Activated CD4-positive, alpha-beta T cell treated with anti-CD3 and anti-CD28 coated beads, Interleukin-2, Interleukin-4, amounts not matched to agents 100 ng/mL and 50 ng/mL, durations not matched to agents 16 hours and 8 hours (primary cell): Measurements from ENCODE around the gene NKX2-2.

Source experiments
- DNase-seq: peaks from one replicate; pipeline ENCODE4 v3.0.0-alpha.2; 2020; ENCODE audit warnings: low spot score

Gene NKX2-2

DNA sequence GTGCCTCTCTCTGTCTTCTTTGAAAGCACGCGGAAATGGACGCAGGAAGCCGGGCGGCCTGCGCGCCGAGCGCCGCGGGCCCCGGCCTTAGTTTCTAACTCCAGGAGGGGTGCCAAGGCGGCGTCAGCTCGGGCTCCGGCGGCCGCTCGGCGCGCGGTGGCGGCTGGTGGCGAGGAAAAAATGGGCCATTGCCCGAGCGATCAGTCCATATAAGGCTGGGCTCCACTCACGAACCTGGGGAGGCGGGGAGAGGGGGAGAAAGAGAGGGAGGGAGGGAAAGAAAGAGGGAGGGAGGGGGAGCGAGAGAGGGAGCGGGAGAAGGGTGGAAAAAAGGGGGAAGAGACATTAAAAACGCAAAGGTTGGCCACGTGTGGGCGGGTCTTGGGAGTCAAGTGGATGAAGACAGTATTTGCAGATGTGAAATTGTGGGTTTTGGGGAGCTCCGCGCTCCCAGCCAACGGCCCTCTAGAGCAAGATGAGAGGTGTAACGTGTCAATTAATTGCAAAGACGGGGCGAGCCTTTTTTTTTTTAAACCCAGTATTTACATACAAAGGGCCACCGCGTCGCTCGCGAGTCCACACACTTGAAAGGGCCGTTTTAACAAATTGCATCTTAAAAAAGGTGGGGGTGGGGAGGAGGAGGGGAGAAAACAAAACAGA lies at the start of gene NKX2-2:
Gene NKX2-2 (minus strand): TSS at position 184 of the 660 bp plus-strand sequence. CDS start 395 bp downstream, outside the sequence.
- no peak for DNase-seq

DNA sequence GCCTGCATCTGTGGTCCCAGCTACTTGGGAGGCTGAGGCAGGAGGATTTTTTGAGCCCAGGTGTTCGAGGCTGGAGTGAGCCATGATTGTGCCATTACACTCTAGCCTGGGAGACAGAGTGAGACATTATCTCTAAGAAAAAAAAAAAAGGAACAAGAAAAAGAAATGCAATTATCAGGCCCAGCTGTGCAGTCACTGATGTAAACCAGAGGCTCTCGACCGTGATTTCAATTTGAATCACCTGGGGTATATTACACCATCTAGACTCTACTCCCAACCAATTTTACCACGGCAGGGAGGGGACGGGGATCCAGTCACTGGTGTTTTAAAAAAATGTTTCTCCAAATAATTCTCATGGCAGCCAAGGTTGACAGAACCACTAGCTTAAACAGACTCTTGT lies 48.8 kb upstream of the NKX2-2 start:
- no peak for DNase-seq

DNA sequence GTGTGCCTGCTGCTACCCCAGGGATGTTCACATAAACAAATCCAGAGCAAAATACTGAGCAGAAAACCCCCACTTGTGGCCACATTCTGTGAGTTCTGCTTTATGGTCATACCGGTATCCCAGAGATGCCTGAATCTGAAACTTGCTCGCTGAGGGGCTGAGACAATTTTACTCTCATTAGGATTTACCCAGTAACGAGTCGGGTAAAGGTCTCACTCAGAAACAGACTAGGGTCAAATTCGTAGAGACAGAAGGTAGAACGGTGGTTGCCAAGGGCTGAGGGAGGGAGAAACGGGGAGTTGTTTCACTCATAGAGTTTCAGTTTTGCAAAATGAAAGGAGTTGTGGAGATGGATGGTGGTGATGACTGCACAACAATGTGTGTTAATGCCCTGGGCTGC lies 45.4 kb upstream of the NKX2-2 start:
- DNase-seq = peak; percentile 77

DNA sequence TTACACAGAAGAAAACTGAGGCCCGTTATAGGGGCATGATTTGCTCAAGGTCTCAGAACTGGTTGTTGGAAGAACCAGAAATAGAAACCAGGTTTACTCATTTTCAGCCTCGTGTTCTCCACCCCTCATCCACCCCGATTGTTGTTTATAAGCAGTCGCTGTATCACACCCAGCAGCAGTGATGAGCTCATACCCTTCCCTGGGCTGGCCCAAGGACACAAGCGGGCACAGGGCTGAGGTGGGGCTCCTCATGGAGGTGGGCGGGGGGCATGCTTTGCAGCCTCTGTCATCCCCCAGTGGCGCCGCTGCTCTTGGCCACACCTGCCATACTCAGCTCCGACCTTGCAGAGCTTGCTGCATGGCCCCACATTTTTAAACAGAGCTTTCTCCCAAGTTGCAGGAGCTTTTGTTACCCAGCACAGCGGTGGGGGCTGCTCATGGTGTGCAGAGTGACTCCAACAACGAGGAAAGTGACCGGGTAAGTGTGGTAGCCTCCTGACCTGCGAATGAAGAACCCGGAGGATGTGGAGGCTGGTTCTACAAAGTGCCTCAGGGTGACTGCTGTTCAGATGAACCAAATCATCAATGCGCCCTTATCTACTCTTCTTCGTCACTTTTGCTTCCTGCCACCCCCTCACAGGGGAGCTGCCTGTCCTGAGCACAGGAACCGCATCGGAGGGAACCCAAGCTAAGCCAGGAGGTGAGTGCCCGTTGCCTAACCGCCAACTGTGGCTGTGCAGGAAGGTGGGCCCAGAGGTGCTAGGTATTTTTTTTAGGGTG lies 43.6 kb upstream of the NKX2-2 start:
- DNase-seq = peak; percentile 60

DNA sequence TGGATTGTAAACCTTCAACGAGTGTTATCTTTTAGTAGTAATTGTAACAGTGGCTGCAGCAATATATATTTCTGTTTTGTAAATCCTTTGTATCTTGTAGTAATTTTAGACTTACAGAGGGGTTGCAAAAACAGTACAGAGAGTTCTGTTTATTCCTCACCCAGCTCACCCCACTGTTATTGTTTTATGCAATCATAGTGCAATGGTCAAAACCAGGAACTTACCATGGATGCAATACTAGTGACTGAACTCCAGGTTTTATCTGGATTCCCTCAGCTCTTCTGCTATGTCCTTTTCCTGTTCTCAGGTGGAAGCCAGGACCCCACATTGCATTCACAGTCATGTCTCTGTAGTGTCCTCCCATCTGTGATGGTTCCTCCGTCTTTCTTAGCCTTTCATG lies 42.5 kb upstream of the NKX2-2 start:
- DNase-seq = no peak

DNA sequence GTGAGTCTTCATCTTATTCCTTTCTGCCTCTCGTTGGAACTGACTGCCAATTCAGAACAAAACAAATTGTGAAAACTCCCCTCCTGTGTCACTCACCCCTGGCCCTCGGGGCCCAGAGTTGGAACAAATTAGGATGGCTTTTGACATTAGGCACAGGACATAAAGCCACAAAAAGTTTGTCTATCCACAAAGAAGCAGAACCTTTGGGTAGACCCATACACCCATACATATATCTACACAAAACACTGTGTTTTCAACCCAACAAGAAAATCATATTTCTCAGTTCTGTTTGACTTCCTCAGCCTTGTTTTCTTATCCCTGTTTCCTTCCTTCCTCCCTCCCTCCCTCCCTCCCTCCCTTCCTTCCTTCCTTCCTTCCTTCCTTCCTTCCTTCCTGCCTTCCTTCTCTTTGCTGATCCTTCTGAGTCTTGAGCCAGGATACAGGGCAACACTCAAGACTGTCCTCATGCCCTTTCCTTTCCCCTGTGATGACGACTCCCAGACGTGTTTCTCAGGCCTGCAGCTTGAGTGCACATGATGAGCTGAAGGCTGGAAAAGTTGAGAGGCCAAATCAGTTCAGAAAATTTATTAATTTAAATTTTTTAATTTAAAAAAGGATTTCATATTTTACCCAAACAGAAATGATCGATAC lies 41.7 kb upstream of the NKX2-2 start:
- no peak for DNase-seq

DNA sequence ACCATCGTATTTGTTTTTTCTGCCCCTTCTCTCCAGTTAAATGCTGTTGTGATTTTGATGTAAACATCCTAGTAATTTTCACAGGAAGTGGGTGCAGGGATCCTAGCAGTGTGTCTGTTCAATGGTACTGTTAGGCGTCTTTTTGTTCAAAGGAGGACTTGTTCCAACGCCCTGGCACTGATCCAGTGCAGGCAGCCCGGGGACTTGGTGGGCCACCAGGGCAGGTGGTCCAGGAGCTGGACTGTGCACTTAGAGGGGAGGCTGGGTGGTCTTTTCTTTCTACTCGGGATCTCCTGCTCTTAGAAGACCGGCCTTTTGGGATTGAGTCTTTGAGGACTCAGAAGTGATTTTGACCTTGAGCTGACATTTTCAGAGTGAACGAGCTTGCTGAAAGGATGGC lies 41.1 kb upstream of the NKX2-2 start:
- DNase-seq = no peak

DNA sequence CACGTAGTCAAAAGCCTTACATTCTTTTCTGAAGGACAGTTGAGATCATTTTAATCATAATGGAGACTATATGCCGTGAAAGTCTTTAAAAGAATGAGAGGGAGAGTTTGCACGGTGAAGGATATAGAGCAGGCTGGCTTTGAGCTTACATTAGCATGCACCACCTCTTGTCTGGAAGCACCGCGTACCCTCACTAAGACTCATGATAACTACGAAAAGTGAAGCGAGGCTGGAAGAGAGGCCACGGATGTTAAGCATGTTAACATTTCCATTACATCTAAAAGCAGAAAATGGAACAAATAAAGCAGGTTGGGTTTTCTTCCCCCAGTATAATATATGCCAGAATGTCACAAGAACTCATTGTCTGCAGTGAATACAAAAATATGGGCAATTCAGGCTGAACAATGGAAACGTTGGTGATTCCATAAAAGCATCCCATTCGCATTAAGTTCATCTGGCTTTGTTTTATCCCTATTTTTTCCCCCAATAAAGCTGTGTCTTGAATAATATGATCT lies 40.6 kb upstream of the NKX2-2 start:
- no peak for DNase-seq

DNA sequence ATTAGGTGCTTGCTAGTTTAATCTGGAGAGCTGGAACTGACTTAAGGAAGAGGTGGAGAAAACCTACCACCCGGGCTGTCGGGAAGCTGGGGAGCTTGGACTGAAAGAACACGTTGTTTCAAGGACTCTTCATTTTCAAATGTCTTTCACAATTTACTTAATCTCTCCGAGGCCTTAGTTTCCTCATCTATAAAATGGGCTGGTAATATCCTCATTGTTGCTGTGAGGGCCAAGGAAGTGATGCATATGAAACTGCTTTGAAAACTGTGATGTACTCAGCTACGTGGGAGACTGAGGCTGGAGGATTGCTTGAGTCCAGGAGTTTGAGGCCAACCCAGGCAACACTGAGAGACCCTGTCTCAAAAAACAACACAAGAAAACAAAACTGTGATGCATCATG lies 36.7 kb upstream of the NKX2-2 start:
- no peak for DNase-seq

DNA sequence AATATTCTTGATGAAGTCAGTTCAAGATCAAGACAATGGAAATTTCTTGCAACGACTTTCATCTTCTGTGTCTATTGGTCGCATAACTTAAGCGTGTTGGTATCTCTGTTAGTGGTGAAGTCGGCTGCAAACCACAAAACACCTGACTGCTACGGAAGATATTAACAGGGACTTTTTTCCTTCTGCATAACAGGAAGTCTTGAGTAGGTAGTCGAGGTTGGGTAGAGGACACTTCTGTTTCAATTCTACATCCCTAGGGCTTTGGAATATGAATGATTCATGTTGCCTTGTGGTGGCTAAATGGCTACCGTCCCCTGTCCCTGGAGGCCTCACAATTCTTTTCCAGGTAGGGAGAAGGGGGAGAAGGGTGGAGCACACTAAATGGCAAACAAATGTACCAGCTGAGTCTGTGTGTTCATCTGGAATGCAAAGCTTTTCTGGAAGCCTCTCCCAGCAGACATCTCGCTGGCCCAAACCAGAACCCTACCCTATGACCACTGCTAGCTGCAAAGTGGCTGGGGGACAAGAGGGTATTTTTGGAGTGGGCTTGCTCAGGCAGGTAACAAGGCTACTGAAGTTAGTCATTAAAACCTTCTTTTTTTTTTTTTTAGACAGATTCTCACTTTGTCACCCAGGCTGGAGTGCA lies 34.6 kb upstream of the NKX2-2 start:
- peak; percentile 56 for DNase-seq

DNA sequence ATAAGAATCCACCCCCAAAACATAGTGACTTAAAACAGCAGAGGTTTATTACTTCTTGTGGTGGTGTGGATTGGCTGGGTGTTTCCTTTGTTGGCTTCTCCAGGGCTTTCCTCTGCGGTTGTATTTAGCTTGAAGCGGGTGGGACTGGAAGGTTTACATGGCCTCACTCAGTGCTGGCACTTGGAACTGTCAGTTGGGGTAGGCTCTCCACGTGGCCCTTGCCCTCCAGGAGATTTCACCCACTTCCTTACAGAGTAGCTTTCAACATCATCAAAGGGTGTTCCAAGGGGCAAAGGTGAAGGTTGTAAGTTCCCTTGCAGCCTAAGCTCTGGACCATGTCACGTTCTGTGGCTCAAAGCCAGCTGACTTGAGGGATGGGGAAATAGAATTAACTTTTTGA lies 32.5 kb upstream of the NKX2-2 start:
- DNase-seq = no peak

DNA sequence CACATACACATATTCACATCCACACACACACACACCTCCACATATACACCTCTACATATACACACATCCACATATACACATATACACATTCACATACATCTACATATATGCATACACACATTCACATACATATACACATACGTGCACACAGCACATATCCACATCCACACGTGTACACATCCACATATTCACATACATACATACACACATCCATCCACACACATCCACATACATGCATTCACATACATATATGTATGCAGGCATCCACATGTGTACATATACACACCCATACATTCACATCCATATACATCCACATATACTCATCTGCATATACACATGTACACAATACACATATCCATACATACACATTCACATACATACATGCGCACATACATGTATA lies 25.6 kb upstream of the NKX2-2 start:
- no peak for DNase-seq

DNA sequence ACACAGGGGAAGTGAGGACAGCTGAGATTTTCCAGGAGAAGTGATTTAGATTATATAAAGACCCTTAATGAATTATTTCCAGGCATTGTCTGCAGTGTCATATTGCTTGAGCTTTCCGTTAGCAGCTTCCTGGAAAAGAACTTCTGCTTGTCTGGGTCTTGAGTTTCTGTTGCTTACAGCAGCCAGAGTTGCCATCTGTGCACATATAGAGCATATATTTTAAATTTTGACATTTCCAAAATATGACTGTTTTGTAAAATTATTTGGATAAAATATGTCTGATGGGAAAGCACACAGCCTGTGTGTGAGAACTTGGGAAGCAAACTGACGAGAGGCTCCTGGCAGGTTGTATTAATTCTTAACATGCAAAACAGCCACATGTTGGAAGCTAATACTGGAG lies 21.0 kb upstream of the NKX2-2 start:
- no peak for DNase-seq

DNA sequence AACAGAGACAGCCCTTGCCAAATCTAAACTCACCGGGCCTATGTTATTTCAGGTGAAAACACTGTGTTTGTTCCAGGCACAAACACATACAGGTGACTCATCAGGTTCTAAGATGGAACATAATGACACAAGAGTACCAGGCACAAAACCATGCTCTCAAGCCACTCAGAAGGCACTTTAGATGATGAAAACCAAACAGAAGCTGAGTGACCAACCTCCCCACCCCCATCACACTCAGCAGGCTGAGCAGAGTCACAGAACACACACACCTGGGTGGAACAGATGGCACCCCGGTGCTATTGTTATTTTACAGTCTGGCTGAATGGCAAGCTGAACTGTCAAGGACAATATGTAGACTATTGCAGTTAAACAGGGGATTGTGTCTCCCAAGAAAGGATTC lies 20.6 kb upstream of the NKX2-2 start:
- no peak for DNase-seq

DNA sequence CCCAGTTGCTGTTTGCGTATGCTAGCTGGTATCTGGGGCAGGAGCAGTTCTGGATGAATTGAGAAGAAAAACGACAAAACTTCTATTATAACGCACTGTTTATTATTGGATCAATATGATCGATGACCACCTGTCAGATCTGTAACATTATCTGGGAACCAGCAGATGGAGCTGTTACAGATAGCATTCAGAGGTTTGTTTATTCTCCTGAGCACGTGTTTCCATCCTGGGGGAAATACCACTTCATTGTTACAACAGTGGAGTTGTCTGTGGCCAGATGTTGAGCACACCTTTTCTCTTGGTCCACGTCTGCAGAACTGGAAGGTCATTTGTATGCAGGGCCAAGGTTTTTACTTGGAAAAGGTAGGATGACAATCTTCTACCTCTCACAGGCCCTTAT lies 16.0 kb upstream of the NKX2-2 start:
- no peak for DNase-seq

DNA sequence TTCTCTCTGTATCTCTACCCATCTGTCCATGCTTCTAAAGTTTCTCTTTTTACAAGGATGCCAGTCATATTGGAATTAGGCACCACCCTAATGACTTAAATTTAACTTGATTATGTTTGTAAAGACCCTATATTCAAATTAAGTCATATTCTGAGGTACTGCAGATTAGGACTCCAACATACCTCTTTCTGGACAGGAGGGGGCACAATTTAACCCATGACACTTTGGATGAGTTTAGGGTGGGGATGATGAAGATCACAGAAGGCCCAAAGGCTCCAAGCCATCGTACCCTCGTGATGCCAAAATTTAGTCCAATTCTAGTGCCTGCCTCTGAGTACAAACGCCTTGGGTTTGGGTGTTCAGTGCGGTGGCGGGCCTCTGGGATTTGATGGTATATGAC lies 15.0 kb upstream of the NKX2-2 start:
- DNase-seq = no peak

DNA sequence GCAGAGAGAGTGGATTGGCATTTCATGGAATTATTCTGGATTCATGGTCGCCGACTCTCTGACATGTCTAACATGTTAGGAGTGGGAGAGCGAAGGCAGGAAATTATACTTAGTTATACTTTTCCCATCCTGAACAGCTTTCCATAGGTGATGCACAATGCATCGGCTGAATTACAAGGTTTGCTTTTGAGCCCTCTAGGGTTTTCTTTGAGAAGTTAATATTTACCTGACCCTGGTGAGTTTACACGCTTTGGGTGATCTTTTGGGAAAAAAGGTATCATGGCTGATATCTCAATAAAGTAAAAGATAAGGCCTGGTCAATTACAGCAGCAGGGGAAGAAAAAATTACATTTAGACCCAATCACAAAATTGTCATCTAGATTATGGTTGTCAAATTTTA lies 14.0 kb upstream of the NKX2-2 start:
- no peak for DNase-seq

DNA sequence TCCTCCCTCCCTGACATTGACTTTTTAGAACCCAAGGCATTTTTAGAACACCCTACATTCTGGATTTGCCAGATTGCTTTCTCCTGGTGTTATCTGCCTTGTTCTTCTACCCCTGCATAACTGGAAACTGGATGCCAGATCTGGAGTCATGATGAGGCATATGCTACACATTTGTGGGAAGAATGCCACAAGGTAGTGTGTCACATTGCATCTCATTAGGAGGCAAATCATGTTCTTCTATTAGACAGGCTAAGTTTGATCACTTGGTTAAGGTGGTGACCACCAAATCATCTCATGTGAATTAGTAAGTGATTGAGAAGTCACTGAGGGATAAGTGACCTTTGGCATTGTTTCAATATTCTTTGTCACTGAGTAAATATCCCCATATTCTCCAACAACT lies 12.9 kb upstream of the NKX2-2 start:
- DNase-seq = no peak

DNA sequence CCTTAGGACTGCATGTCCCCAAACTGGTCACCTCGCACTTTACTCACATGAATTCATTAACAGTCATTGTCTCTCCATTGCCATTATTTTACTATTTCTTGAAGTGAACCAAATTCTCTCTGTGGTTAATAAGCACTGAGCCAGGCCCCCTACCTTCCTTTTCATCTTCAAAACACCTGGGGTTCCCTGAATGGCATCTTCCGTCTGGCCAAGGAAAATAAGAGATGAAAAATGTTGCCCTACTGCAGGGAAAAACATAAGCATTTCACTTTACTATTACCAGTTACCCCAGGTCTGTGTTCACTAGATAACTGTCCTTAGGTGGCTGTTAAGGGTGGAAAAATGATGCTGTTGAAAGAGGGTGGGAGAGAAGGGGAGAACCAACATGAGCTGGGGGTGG lies 10.0 kb upstream of the NKX2-2 start:
- no peak for DNase-seq

DNA sequence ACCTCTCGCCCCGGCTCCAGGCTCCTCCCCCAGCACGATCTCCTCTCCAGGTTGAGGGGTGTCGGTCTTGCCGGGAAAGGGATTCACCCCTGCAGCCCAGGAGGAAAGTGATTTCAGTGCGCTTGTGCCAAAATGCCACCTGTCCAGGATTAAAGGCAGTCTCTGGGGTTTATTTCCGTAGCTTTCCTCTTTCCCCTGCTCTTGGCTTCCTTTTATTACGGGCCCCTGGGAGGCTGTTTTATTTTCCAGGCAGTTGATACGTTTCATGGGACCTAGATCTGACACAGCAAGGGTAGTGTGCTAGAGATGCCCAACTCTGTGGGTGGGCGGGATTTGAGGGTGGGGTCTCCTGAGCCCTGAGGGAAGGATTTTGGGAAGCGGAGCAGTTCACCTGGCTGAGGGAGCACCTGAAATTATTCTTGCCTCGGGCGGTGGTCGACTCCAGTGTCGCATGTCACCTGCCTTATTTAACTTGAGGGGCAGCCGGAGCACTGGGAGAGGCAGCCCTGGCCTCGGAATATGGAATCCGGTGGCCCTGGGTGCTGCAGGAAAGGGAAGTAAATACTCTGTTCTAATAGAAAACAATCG lies 9.5 kb upstream of the NKX2-2 start:
- DNase-seq = no peak

DNA sequence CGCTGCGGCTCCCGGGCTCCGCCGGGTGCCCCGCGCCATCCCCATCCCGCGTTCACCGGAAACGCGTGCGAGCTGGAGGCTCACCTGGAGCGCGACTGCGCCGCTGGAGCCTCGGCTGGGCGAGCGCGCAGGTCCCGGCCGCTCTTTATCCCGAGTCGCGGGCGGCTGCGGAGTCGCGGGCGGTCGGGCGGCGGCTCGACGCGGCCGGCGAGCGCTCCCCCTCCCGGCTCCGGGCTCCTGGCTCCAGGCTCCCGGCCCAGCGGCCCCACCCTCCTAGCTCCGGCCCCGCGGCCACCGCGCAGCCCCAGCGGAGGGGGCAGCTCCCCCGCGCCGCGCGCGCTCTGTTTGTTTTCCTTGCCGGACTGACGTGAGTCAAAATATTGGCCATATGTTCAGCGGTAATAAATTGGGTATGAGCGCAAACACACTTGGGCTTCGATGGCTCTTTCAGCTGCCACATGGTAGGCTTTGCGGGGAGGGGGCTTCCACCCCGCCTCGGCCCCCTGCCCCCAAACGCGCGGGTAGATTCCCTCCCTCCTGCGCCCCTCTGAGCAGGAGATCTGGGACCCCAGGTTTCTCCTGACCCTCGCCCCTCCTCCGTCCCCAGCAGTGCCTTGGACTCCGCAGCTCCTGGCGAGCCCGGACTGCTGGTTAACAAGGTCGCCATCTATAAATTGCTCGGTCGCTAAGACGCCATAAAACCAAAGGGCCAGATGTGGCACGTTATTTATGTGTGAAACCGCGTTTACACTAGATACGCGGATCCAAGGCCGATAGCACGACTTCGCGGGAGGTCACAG lies 8.8 kb upstream of the NKX2-2 start:
- no peak for DNase-seq
